ENCODE results near the gene XPO6. TPM values are rescaled to one million over a fixed set of nuclear protein-coding genes. Genes with fewer than 3 reads are reported as not detected.

XPO6 gene
- total RNA-seq, 1 donor from 2014 or later, result 71.6 TPM

GRCh38 chr16:28106467-28107215 is 105.1 kb downstream of the XPO6 start:
- Histone ChIP-seq H3F3A (ENCODE audit: low read depth) (no peaks in the 10 kb centered on the region), H4K20me1 (ENCODE audit: low read depth) (peaks cover 5% of the 10 kb centered on the region), H3K9ac (no peak overlapping the region), H3K4me3 (no peak overlapping the region), H3K4me2 (no peak overlapping the region), H3K27ac (no peak overlapping the region), H3K36me3 (no peaks in the 10 kb centered on the region), H3K4me1 (no peaks in the 10 kb centered on the region), H3K79me2 (ENCODE audit: low read depth) (no peaks in the 10 kb centered on the region), H2AFZ (replicated peaks) (no peak overlapping the region), H3K9me3 (ENCODE audit: low read depth) (no peaks in the 10 kb centered on the region), H3K27me3 (no peaks in the 10 kb centered on the region)
- no peak for DNase-seq (ENCODE audit: low spot score)
- H3K4me1 Mint-ChIP-seq, result peaks cover 10% of the 10 kb centered on the region
- no peak overlapping the region for H3K4me3 Mint-ChIP-seq
- peaks cover 45% of the 10 kb centered on the region for H3K36me3 Mint-ChIP-seq
- no peaks in the 10 kb centered on the region for H3K27me3 Mint-ChIP-seq (ENCODE audit: insufficient read depth, low read depth)
- H3K9me3 Mint-ChIP-seq, result no peaks in the 10 kb centered on the region
- TF ChIP-seq EZH2phosphoT487 (IDR thresholded peaks at IDR 0.05), result no peak
- H3K27ac Mint-ChIP-seq, result no peak overlapping the region

GRCh38 chr16:28105954-28106353 is 105.8 kb downstream of the XPO6 start:
- Mint-ChIP-seq H3K9me3 (no peaks in the 10 kb centered on the region), H3K36me3 (peaks cover 40% of the 10 kb centered on the region), H3K4me3 (no peak overlapping the region), H3K27me3 (ENCODE audit: insufficient read depth, low read depth) (no peaks in the 10 kb centered on the region), H3K4me1 (peaks cover 10% of the 10 kb centered on the region), H3K27ac (no peak overlapping the region)
- H3K9me3 ChIP-seq (ENCODE audit: low read depth), result no peaks in the 10 kb centered on the region
- H2AFZ ChIP-seq (replicated peaks), result no peak overlapping the region
- no peaks in the 10 kb centered on the region for H3F3A ChIP-seq (ENCODE audit: low read depth)
- DNase-seq (ENCODE audit: low spot score), result no peak
- H3K27ac ChIP-seq, result no peak overlapping the region
- H3K4me3 ChIP-seq, result no peak overlapping the region
- H3K79me2 ChIP-seq (ENCODE audit: low read depth), result no peaks in the 10 kb centered on the region
- H3K4me1 ChIP-seq, result no peaks in the 10 kb centered on the region
- H3K4me2 ChIP-seq, result no peak overlapping the region
- H3K9ac ChIP-seq, result no peak overlapping the region
- TF ChIP-seq EZH2 (IDR thresholded peaks at IDR 0.05) (no peak), EZH2phosphoT487 (IDR thresholded peaks at IDR 0.05) (no peak), CTCF (IDR thresholded peaks at IDR 0.05) (no peak)
- H3K36me3 ChIP-seq, result no peaks in the 10 kb centered on the region
- no peaks in the 10 kb centered on the region for H3K27me3 ChIP-seq
- H4K20me1 ChIP-seq (ENCODE audit: low read depth), result peaks cover 5% of the 10 kb centered on the region

- H3K36me3 Mint-ChIP-seq, result peaks cover 38% of the 10 kb centered on the region
- H3K27me3 Mint-ChIP-seq (ENCODE audit: insufficient read depth, low read depth), result no peaks in the 10 kb centered on the region
- no peaks in the 10 kb centered on the region for H3K79me2 ChIP-seq (ENCODE audit: low read depth)
- peaks cover 5% of the 10 kb centered on the region for H4K20me1 ChIP-seq (ENCODE audit: low read depth)
- H3K4me1 ChIP-seq, result no peaks in the 10 kb centered on the region
- no peak overlapping the region for H3K27ac Mint-ChIP-seq
- H3K36me3 ChIP-seq, result no peaks in the 10 kb centered on the region
- no peak for TF ChIP-seq EZH2 (IDR thresholded peaks at IDR 0.05)
- TF ChIP-seq EZH2phosphoT487 (IDR thresholded peaks at IDR 0.05), result no peak
- no peak for TF ChIP-seq CTCF (IDR thresholded peaks at IDR 0.05)
- no peak overlapping the region for H3K9ac ChIP-seq
- no peak overlapping the region for H3K4me2 ChIP-seq
- H3K9me3 Mint-ChIP-seq, result no peaks in the 10 kb centered on the region
- H2AFZ ChIP-seq (replicated peaks), result no peak overlapping the region
- no peak overlapping the region for H3K27ac ChIP-seq
- peaks cover 10% of the 10 kb centered on the region for H3K4me1 Mint-ChIP-seq
- no peak for DNase-seq (ENCODE audit: low spot score)
- no peaks in the 10 kb centered on the region for H3K9me3 ChIP-seq (ENCODE audit: low read depth)
- H3K27me3 ChIP-seq, result no peaks in the 10 kb centered on the region
- no peak overlapping the region for H3K4me3 Mint-ChIP-seq
- no peaks in the 10 kb centered on the region for H3F3A ChIP-seq (ENCODE audit: low read depth)
- no peak overlapping the region for H3K4me3 ChIP-seq
These were observed 106.5 kb downstream of the XPO6 start for GRCh38 chr16:28105297-28105696.

GRCh38 chr16:28104404-28104803 is 107.4 kb downstream of the XPO6 start:
- Histone ChIP-seq H3K4me1 (no peaks in the 10 kb centered on the region), H3K27me3 (no peaks in the 10 kb centered on the region), H3K27ac (no peak overlapping the region), H3K9me3 (ENCODE audit: low read depth) (no peaks in the 10 kb centered on the region), H3K36me3 (no peaks in the 10 kb centered on the region), H4K20me1 (ENCODE audit: low read depth) (peaks cover 5% of the 10 kb centered on the region), H2AFZ (replicated peaks) (no peak overlapping the region), H3K4me2 (no peak overlapping the region), H3K4me3 (no peak overlapping the region), H3K79me2 (ENCODE audit: low read depth) (no peaks in the 10 kb centered on the region), H3K9ac (no peak overlapping the region), H3F3A (ENCODE audit: low read depth) (no peaks in the 10 kb centered on the region)
- H3K4me1 Mint-ChIP-seq, result peaks cover 10% of the 10 kb centered on the region
- peaks cover 40% of the 10 kb centered on the region for H3K36me3 Mint-ChIP-seq
- H3K27me3 Mint-ChIP-seq (ENCODE audit: insufficient read depth, low read depth), result no peaks in the 10 kb centered on the region
- TF ChIP-seq EZH2phosphoT487 (IDR thresholded peaks at IDR 0.05) (no peak), EZH2 (IDR thresholded peaks at IDR 0.05) (no peak), CTCF (IDR thresholded peaks at IDR 0.05) (no peak)
- H3K27ac Mint-ChIP-seq, result no peak overlapping the region
- DNase-seq (ENCODE audit: low spot score), result no peak
- no peak overlapping the region for H3K4me3 Mint-ChIP-seq
- H3K9me3 Mint-ChIP-seq, result no peaks in the 10 kb centered on the region
